Stimulated activated CD4-positive, alpha-beta T cell treated with anti-CD3 and anti-CD28 coated beads, Interleukin-2, amount 100 ng/mL, for 48 hours (primary cell): ENCODE data around the gene MOK.
"Not testable (repeated sequence)": the region's sequence is repeated elsewhere in the genome, so short reads cannot be mapped to it uniquely, and the experiment has no call there.

ENCODE experiments used
- DNase-seq, 2 donors: peaks; one replicate each; pipeline ENCODE4 v3.0.0-alpha.2; 2020

The MOK gene

GRCh38 chr14:102304611-102305506 is at the start of gene MOK:
TSS of gene MOK (minus strand) at chr14:102305164. CDS start at chr14:102304968, 196 bp downstream.
- peak; percentile 94 to 98 for DNase-seq

GRCh38 chr14:102353126-102353619 is 48.2 kb upstream of the MOK start:
- DNase-seq, result no peak

- DNase-seq, result no peak
These were observed 47.2 kb upstream of the MOK start for GRCh38 chr14:102352213-102352612.

- not testable (repeated sequence) for DNase-seq
These were observed 46.6 kb upstream of the MOK start for GRCh38 chr14:102351593-102351992.

GRCh38 chr14:102351023-102351422 is 46.1 kb upstream of the MOK start:
- DNase-seq, result no peak

- no peak for DNase-seq
These were observed 43.4 kb upstream of the MOK start for GRCh38 chr14:102348376-102348775.

GRCh38 chr14:102346645-102347044 is 41.7 kb upstream of the MOK start:
- DNase-seq, result no peak

- no peak for DNase-seq
These were observed 40.3 kb upstream of the MOK start for GRCh38 chr14:102345232-102345631.

- DNase-seq, result no peak
These were observed 39.5 kb upstream of the MOK start for GRCh38 chr14:102344485-102344884.

GRCh38 chr14:102344084-102344483 is 39.1 kb upstream of the MOK start:
- DNase-seq, result no peak

GRCh38 chr14:102342238-102342637 is 37.3 kb upstream of the MOK start:
- DNase-seq, result no peak

- DNase-seq, result no peak
These were observed 36.6 kb upstream of the MOK start for GRCh38 chr14:102341566-102341965.

GRCh38 chr14:102338724-102339123 is 33.8 kb upstream of the MOK start:
- DNase-seq, result no peak

- no peak for DNase-seq
These were observed 30.2 kb upstream of the MOK start for GRCh38 chr14:102335163-102335562.

- DNase-seq, result no peak
These were observed 29.1 kb upstream of the MOK start for GRCh38 chr14:102333795-102334705.

- DNase-seq, result no peak
These were observed 28.4 kb upstream of the MOK start for GRCh38 chr14:102333390-102333789.

GRCh38 chr14:102330806-102331205 is 25.8 kb upstream of the MOK start:
- DNase-seq, result no peak

- DNase-seq, result not testable (repeated sequence)
These were observed 24.4 kb upstream of the MOK start for GRCh38 chr14:102329381-102329780.

- DNase-seq, result no peak
These were observed 21.6 kb upstream of the MOK start for GRCh38 chr14:102326583-102326982.

GRCh38 chr14:102325791-102326345 is 20.9 kb upstream of the MOK start:
- DNase-seq, result no peak

- DNase-seq, result no peak
These were observed 18.1 kb upstream of the MOK start for GRCh38 chr14:102323102-102323501.

GRCh38 chr14:102321456-102322422 is 16.8 kb upstream of the MOK start:
- no peak for DNase-seq
